HL-60 (cell line): ENCODE data around the gene EIPR1.

ENCODE experiments used
- CTCF ChIP-seq: IDR thresholded peaks from one replicate; pipeline ENCODE4 v1.5.1; 2011; ENCODE audit warnings: low read length, control low read depth, inconsistent platforms; ENCODE audit not compliant: insufficient read depth
- GABPA ChIP-seq: IDR thresholded peaks from 2 replicates; pipeline ENCODE4 v1.6.1; 2012; ENCODE audit warnings: low read depth
- POLR2AphosphoS5 ChIP-seq: IDR thresholded peaks from 2 replicates; pipeline ENCODE4 v1.6.1; 2012; ENCODE audit warnings: low read depth

GRCh38 chr2:3284657-3285630 is 92.7 kb downstream of the EIPR1 start:
- TF ChIP-seq CTCF (no peak), GABPA (no peak), POLR2AphosphoS5 (no peak)
